ENCODE results near the gene SUPT6H. TPM values are rescaled to one million over a fixed set of nuclear protein-coding genes. Genes with fewer than 3 reads are reported as not detected.
"Not testable (repeated sequence)": the region's sequence is repeated elsewhere in the genome, so short reads cannot be mapped to it uniquely, and the experiment has no call there.

The SUPT6H gene
- total RNA-seq, 1 donor from 2014 or later = 36.5 TPM

- H3K9me3 ChIP-seq (ENCODE audit: control insufficient read depth in 3 of 3, low read length in 3 of 3) = no peaks in the 10 kb centered on the region
Observed at GRCh38 chr17:28729950-28730330, 67.9 kb downstream of the SUPT6H start.

GRCh38 chr17:28733346-28733745 is 71.3 kb downstream of the SUPT6H start:
- Histone ChIP-seq H3K4me1 (ENCODE audit: control insufficient read depth in 3 of 3, insufficient read depth in 3 of 3, low read length in 3 of 3) (peaks cover 7 to 10% (median 8%) of the 10 kb centered on the region in 3 donors), H3K9ac (ENCODE audit: low read depth in 1 of 3, low read length in 3 of 3) (no peak overlapping the region), H3K27ac (ENCODE audit: low read depth, low read length) (no peak overlapping the region)

More at GRCh38 chr17:28729950-28730330, 67.9 kb downstream of the SUPT6H start:
- Histone ChIP-seq H3K9ac (ENCODE audit: low read depth in 1 of 3, low read length in 3 of 3) (no peak overlapping the region), H3K27me3 (ENCODE audit: control insufficient read depth in 3 of 3, insufficient read depth in 3 of 3, low read length in 3 of 3) (peaks cover 0 to 4% (median 0%) of the 10 kb centered on the region in 3 donors), H3K4me1 (ENCODE audit: control insufficient read depth in 3 of 3, insufficient read depth in 3 of 3, low read length in 3 of 3) (peaks cover 28 to 33% (median 29%) of the 10 kb centered on the region in 3 donors), H3K36me3 (ENCODE audit: control insufficient read depth in 3 of 3, insufficient read depth in 3 of 3, low read length in 3 of 3) (peaks cover 0 to 1% (median 0%) of the 10 kb centered on the region in 3 donors), H3K27ac (ENCODE audit: low read depth, low read length) (no peak overlapping the region), H3K4me3 (ENCODE audit: low read length in 3 of 3) (no peak overlapping the region)

GRCh38 chr17:28734712-28735241 is 72.8 kb downstream of the SUPT6H start:
- no peaks in the 10 kb centered on the region for H3K27me3 ChIP-seq (ENCODE audit: control insufficient read depth in 3 of 3, insufficient read depth in 3 of 3, low read length in 3 of 3)
- H3K27ac ChIP-seq (ENCODE audit: low read depth, low read length) = no peak overlapping the region

More at GRCh38 chr17:28733346-28733745, 71.3 kb downstream of the SUPT6H start:
- H3K27me3 ChIP-seq (ENCODE audit: control insufficient read depth in 3 of 3, insufficient read depth in 3 of 3, low read length in 3 of 3) = no peaks in the 10 kb centered on the region
- no peaks in the 10 kb centered on the region for H3K9me3 ChIP-seq (ENCODE audit: control insufficient read depth in 3 of 3, low read length in 3 of 3)
- H3K4me3 ChIP-seq (ENCODE audit: low read length in 3 of 3) = no peak overlapping the region
- H3K36me3 ChIP-seq (ENCODE audit: control insufficient read depth in 3 of 3, insufficient read depth in 3 of 3, low read length in 3 of 3) = peaks cover 0 to 1% (median 0%) of the 10 kb centered on the region in 3 donors

DNA sequence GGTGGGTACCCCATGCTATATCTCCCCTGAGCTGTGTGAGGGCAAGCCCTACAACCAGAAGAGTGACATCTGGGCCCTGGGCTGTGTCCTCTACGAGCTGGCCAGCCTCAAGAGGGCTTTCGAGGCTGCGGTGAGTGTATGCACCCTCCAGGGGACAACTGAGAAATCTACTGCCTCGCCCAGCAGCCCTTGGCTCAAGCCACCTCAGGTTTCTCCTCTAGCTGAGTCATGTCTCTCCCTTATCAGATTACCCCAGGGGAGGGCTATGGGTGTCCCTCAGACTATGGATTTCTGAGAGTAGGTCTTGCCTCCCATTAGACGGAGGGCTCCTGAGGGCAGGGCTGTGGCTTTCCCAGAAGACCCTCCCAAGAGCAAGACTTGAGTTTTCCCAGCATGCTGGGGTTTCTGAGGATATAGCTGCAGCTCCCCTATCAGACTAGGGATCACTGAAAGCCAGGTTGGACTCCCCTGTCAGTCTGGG is 73.3 kb downstream of the SUPT6H start:
- Histone ChIP-seq H3K9ac (ENCODE audit: low read depth in 1 of 3, low read length in 3 of 3) (no peak overlapping the region), H3K36me3 (ENCODE audit: control insufficient read depth in 3 of 3, insufficient read depth in 3 of 3, low read length in 3 of 3) (peaks cover 0 to 1% (median 0%) of the 10 kb centered on the region in 3 donors), H3K4me3 (ENCODE audit: low read length in 3 of 3) (no peak overlapping the region), H3K9me3 (ENCODE audit: control insufficient read depth in 3 of 3, low read length in 3 of 3) (no peaks in the 10 kb centered on the region), H3K27me3 (ENCODE audit: control insufficient read depth in 3 of 3, insufficient read depth in 3 of 3, low read length in 3 of 3) (no peaks in the 10 kb centered on the region), H3K27ac (ENCODE audit: low read depth, low read length) (no peak overlapping the region), H3K4me1 (ENCODE audit: control insufficient read depth in 3 of 3, insufficient read depth in 3 of 3, low read length in 3 of 3) (peaks cover 4 to 7% (median 5%) of the 10 kb centered on the region in 3 donors)

More at GRCh38 chr17:28734712-28735241, 72.8 kb downstream of the SUPT6H start:
- H3K9me3 ChIP-seq (ENCODE audit: control insufficient read depth in 3 of 3, low read length in 3 of 3) = no peaks in the 10 kb centered on the region
- H3K4me3 ChIP-seq (ENCODE audit: low read length in 3 of 3) = no peak overlapping the region
- H3K4me1 ChIP-seq (ENCODE audit: control insufficient read depth in 3 of 3, insufficient read depth in 3 of 3, low read length in 3 of 3) = peaks cover 4 to 7% (median 5%) of the 10 kb centered on the region in 3 donors
- H3K36me3 ChIP-seq (ENCODE audit: control insufficient read depth in 3 of 3, insufficient read depth in 3 of 3, low read length in 3 of 3) = peaks cover 0 to 1% (median 0%) of the 10 kb centered on the region in 3 donors
- H3K9ac ChIP-seq (ENCODE audit: low read depth in 1 of 3, low read length in 3 of 3) = no peak overlapping the region

- H3K4me1 ChIP-seq (ENCODE audit: control insufficient read depth in 3 of 3, insufficient read depth in 3 of 3, low read length in 3 of 3); H3K27me3 ChIP-seq (ENCODE audit: control insufficient read depth in 3 of 3, insufficient read depth in 3 of 3, low read length in 3 of 3); H3K36me3 ChIP-seq (ENCODE audit: control insufficient read depth in 3 of 3, insufficient read depth in 3 of 3, low read length in 3 of 3); H3K9ac ChIP-seq (ENCODE audit: low read depth in 1 of 3, low read length in 3 of 3); H3K27ac ChIP-seq (ENCODE audit: low read depth, low read length); H3K4me3 ChIP-seq (ENCODE audit: low read length in 3 of 3); H3K9me3 ChIP-seq (ENCODE audit: control insufficient read depth in 3 of 3, low read length in 3 of 3): not testable (repeated sequence)
Observed at GRCh38 chr17:28735913-28736769, 74.1 kb downstream of the SUPT6H start.

DNA sequence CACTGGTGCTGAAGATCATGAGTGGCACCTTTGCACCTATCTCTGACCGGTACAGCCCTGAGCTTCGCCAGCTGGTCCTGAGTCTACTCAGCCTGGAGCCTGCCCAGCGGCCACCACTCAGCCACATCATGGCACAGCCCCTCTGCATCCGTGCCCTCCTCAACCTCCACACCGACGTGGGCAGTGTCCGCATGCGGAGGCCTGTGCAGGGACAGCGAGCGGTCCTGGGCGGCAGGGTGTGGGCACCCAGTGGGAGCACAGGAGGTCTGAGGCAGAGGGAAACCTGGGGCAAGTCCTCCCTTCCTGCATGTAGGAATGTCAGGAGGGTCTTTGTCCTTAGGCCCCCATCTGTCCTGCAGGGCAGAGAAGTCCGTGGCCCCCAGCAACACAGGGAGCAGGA is 75.3 kb downstream of the SUPT6H start:
- H3K27me3 ChIP-seq (ENCODE audit: control insufficient read depth in 3 of 3, insufficient read depth in 3 of 3, low read length in 3 of 3) = no peaks in the 10 kb centered on the region
- peaks cover 4 to 7% (median 5%) of the 10 kb centered on the region in 3 donors for H3K4me1 ChIP-seq (ENCODE audit: control insufficient read depth in 3 of 3, insufficient read depth in 3 of 3, low read length in 3 of 3)
- H3K9ac ChIP-seq (ENCODE audit: low read depth in 1 of 3, low read length in 3 of 3) = no peak overlapping the region
- H3K4me3 ChIP-seq (ENCODE audit: low read length in 3 of 3) = no peak overlapping the region
- no peaks in the 10 kb centered on the region for H3K9me3 ChIP-seq (ENCODE audit: control insufficient read depth in 3 of 3, low read length in 3 of 3)
- no peak overlapping the region for H3K27ac ChIP-seq (ENCODE audit: low read depth, low read length)
- peaks cover 0 to 1% (median 0%) of the 10 kb centered on the region in 3 donors for H3K36me3 ChIP-seq (ENCODE audit: control insufficient read depth in 3 of 3, insufficient read depth in 3 of 3, low read length in 3 of 3)

DNA sequence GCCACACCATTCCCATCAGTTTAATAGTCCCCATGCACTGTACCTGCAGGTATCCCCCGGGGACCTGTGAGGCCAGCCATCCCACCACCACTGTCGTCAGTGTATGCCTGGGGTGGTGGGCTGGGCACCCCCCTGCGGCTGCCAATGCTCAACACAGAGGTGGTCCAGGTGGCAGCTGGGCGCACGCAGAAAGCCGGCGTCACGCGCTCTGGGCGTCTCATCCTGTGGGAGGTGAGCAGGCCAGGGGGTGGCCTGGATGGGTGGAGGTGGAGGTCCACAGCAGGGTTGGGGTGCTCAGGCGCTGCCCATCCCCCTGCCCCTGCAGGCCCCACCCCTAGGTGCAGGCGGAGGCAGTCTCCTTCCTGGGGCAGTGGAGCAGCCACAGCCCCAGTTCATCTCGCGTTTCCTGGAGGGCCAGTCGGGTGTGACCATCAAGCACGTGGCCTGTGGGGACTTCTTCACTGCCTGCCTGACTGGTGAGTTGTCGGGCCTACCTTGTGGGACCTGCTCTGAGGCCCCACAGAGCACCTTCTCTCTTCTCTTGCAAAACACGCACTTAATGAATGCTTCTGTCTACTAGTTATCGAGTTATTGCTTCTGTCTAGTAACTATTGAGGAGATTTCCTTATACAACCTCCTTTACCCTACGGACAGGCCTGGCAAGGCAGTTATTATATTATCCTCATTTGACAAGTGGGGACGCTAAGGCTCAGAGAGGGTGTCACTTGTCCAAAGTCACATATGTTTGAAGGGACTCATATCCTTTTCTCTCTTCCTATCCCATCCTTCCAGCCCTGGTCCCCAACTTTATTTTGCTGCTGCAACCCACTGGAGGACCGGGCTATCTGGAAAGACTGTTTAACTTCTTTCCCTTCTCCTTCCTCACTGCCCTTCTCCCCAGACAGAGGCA is 76.0 kb downstream of the SUPT6H start:
- Histone ChIP-seq H3K27ac (ENCODE audit: low read depth, low read length) (no peak overlapping the region), H3K4me1 (ENCODE audit: control insufficient read depth in 3 of 3, insufficient read depth in 3 of 3, low read length in 3 of 3) (peaks cover 5 to 9% (median 7%) of the 10 kb centered on the region in 3 donors), H3K9me3 (ENCODE audit: control insufficient read depth in 3 of 3, low read length in 3 of 3) (no peaks in the 10 kb centered on the region), H3K27me3 (ENCODE audit: control insufficient read depth in 3 of 3, insufficient read depth in 3 of 3, low read length in 3 of 3) (no peaks in the 10 kb centered on the region), H3K4me3 (ENCODE audit: low read length in 3 of 3) (no peak overlapping the region), H3K9ac (ENCODE audit: low read depth in 1 of 3, low read length in 3 of 3) (no peak overlapping the region), H3K36me3 (ENCODE audit: control insufficient read depth in 3 of 3, insufficient read depth in 3 of 3, low read length in 3 of 3) (peaks cover 0 to 1% (median 0%) of the 10 kb centered on the region in 3 donors)

DNA sequence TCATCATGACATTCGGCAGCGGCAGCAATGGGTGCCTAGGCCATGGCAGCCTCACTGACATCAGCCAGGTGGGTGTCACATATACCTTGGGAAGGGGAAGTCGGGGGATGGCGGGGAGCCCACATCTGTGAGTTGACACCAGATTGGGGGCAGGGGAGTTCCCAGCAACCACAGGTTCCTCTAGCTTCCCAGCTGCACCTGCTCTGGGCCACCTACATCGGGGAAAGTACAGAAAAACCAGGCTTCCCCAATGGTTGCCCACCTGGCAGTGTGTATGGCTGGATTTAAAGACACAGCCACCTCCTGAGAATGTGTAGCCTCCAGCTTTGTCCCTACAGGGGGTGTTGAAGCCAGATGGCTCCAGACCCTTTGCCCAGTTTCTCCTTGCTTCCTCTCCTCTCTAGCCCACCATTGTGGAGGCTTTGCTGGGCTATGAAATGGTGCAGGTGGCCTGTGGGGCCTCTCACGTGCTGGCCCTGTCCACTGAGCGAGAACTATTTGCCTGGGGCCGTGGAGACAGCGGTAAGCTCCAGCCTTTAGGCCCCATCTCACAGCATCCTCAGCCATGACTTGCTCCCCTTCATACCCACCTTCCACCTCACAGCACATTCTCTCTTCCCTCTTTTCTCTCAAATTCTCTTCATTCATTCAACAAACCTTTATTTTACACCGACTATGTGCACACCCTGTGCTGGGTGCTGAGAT is 76.8 kb downstream of the SUPT6H start:
- Histone ChIP-seq H3K4me1 (ENCODE audit: control insufficient read depth in 3 of 3, insufficient read depth in 3 of 3, low read length in 3 of 3) (peaks cover 8 to 16% (median 12%) of the 10 kb centered on the region in 3 donors), H3K27me3 (ENCODE audit: control insufficient read depth in 3 of 3, insufficient read depth in 3 of 3, low read length in 3 of 3) (no peaks in the 10 kb centered on the region), H3K36me3 (ENCODE audit: control insufficient read depth in 3 of 3, insufficient read depth in 3 of 3, low read length in 3 of 3) (peaks cover 0 to 1% (median 0%) of the 10 kb centered on the region in 3 donors), H3K27ac (ENCODE audit: low read depth, low read length) (no peak overlapping the region), H3K9me3 (ENCODE audit: control insufficient read depth in 3 of 3, low read length in 3 of 3) (no peaks in the 10 kb centered on the region), H3K4me3 (ENCODE audit: low read length in 3 of 3) (no peak overlapping the region), H3K9ac (ENCODE audit: low read depth in 1 of 3, low read length in 3 of 3) (no peak overlapping the region)
